ENCODE data around the gene MIPOL1.
"Not testable (repeated sequence)": the region's sequence is repeated elsewhere in the genome, so short reads cannot be mapped to it uniquely, and the experiment has no call there.

Gene MIPOL1

GRCh38 chr14:37289688-37290087 is 92.0 kb downstream of the MIPOL1 start:
- DNase-seq (ENCODE audit: low read depth), result no peak

GRCh38 chr14:37295262-37295661 is 97.5 kb downstream of the MIPOL1 start:
- DNase-seq (ENCODE audit: low read depth), result not testable (repeated sequence)

GRCh38 chr14:37311252-37311651 is 113.5 kb downstream of the MIPOL1 start:
- DNase-seq (ENCODE audit: low read depth), result no peak

GRCh38 chr14:37318938-37319337 is 121.2 kb downstream of the MIPOL1 start:
- DNase-seq (ENCODE audit: low read depth), result no peak

GRCh38 chr14:37320106-37320505 is 122.4 kb downstream of the MIPOL1 start:
- no peak for DNase-seq (ENCODE audit: low read depth)

GRCh38 chr14:37325332-37325731 is 127.6 kb downstream of the MIPOL1 start:
- no peak for DNase-seq (ENCODE audit: low read depth)

GRCh38 chr14:37326434-37326833 is 128.7 kb downstream of the MIPOL1 start:
- DNase-seq (ENCODE audit: low read depth), result peak; percentile 4

- not testable (repeated sequence) for DNase-seq (ENCODE audit: low read depth)
These were observed 130.2 kb downstream of the MIPOL1 start for GRCh38 chr14:37327933-37328332.

- DNase-seq (ENCODE audit: low read depth), result no peak
These were observed 130.9 kb downstream of the MIPOL1 start for GRCh38 chr14:37328673-37329072.

- no peak for DNase-seq (ENCODE audit: low read depth)
These were observed 131.7 kb downstream of the MIPOL1 start for GRCh38 chr14:37329189-37330001.

- DNase-seq (ENCODE audit: low read depth), result no peak
These were observed 133.2 kb downstream of the MIPOL1 start for GRCh38 chr14:37330910-37331309.

GRCh38 chr14:37340353-37340752 is 142.6 kb downstream of the MIPOL1 start:
- no peak for DNase-seq (ENCODE audit: low read depth)

GRCh38 chr14:37343307-37344094 is 145.8 kb downstream of the MIPOL1 start:
- DNase-seq (ENCODE audit: low read depth), result no peak

GRCh38 chr14:37363661-37364060 is 165.9 kb downstream of the MIPOL1 start:
- no peak for DNase-seq (ENCODE audit: low read depth)

- no peak for DNase-seq (ENCODE audit: low read depth)
These were observed 171.7 kb downstream of the MIPOL1 start for GRCh38 chr14:37369425-37369824.

- DNase-seq (ENCODE audit: low read depth), result no peak
These were observed 177.8 kb downstream of the MIPOL1 start for GRCh38 chr14:37375566-37375965.

GRCh38 chr14:37376944-37377609 is 179.3 kb downstream of the MIPOL1 start:
- DNase-seq (ENCODE audit: low read depth), result no peak

- DNase-seq (ENCODE audit: low read depth), result no peak
These were observed 187.3 kb downstream of the MIPOL1 start for GRCh38 chr14:37384870-37385596.

GRCh38 chr14:37397157-37397940 is 199.6 kb downstream of the MIPOL1 start:
- DNase-seq (ENCODE audit: low read depth), result not testable (repeated sequence)

GRCh38 chr14:37397941-37398215 is 200.1 kb downstream of the MIPOL1 start:
- DNase-seq (ENCODE audit: low read depth), result no peak

GRCh38 chr14:37399517-37399916 is 201.8 kb downstream of the MIPOL1 start:
- peak; percentile 8 for DNase-seq (ENCODE audit: low read depth)
